GM20431 (cell line): ENCODE measurements around the gene RNF8.
"Not testable (repeated sequence)": the region's sequence is repeated elsewhere in the genome, so short reads cannot be mapped to it uniquely, and the experiment has no call there.

Source experiments
- in situ Hi-C: fragments of 300-500 bp; cut with MseI, MboI; formaldehyde crosslinking; loops from one replicate; pipeline ENCODE4 v1.15.0; 2020; ENCODE audit warnings: low sequenced_read_pairs; ENCODE audit not compliant: unreplicated experiment

The RNF8 gene, protein sequence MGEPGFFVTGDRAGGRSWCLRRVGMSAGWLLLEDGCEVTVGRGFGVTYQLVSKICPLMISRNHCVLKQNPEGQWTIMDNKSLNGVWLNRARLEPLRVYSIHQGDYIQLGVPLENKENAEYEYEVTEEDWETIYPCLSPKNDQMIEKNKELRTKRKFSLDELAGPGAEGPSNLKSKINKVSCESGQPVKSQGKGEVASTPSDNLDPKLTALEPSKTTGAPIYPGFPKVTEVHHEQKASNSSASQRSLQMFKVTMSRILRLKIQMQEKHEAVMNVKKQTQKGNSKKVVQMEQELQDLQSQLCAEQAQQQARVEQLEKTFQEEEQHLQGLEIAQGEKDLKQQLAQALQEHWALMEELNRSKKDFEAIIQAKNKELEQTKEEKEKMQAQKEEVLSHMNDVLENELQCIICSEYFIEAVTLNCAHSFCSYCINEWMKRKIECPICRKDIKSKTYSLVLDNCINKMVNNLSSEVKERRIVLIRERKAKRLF

DNA sequence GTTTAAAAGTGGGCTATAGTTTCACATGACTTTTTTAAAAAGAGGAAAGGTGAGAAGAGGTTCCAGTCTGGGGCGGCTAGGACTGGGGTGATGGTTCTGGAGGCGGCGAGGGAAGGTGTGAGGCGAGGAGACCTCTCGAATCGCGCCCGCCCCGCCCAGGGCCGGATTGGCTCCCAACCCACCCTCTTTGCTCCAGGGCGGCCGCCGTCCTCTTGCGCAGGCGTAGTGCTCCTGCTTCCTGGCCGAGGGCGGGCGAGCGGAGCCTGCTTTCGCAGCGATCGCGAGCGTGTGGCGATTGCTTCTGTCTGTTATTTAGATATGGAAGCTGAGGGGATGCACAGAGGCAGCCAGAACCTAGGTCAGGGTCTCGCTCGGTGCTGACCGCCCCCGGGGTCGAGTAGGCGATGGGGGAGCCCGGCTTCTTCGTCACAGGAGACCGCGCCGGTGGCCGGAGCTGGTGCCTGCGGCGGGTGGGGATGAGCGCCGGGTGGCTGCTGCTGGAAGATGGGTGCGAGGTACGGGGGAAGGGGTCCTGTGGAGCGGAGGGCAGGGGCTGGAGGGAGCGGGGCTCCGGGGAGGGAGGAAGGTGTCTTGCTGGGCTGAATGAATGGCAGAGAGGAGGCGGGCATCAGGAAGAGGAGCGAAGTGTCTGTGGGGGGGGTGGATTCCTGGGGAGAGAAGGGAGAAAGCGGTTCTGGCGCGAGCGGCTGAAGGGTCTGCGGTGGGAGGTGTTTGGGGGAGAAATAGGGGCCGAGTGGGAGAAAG, at the start of gene RNF8:
Gene RNF8 (plus strand): TSS at position 223 of the 765 bp plus-strand sequence. CDS start 182 bp downstream, at position 405.
- in situ Hi-C loops = no loop called here

- in situ Hi-C loops = no loop called here
Measured at GRCh38 chr6:37304766-37305165, 49.0 kb upstream of the RNF8 start.

DNA sequence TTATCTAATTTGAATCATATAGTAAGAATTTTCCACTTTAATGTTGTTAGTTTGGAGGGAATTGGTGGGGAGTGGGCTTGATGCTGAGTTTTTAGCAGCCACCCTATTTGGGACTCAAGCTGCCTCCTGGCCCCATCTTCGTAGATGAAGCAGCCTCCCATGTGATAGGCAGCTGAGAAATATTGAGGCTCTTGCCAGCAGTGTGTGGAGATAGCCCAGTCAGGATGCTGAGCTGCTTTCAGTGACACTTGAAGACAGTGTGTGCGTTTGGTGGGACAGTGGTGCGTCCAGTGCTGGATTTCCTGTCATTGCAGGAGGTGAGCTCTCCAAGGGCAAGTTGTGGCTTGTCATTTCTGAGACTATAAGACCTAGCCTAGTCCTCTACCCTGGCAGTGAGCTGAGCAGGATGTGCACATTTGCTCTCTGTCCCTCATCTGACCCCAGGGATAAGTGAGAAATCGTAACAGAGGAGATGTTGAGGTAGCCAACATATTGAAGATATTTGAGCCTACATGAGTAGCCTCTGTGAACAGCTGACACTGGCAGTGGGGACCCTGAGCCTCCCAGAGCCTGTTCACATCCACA, 47.9 kb upstream of the RNF8 start:
- in situ Hi-C loops = no loop called here

DNA sequence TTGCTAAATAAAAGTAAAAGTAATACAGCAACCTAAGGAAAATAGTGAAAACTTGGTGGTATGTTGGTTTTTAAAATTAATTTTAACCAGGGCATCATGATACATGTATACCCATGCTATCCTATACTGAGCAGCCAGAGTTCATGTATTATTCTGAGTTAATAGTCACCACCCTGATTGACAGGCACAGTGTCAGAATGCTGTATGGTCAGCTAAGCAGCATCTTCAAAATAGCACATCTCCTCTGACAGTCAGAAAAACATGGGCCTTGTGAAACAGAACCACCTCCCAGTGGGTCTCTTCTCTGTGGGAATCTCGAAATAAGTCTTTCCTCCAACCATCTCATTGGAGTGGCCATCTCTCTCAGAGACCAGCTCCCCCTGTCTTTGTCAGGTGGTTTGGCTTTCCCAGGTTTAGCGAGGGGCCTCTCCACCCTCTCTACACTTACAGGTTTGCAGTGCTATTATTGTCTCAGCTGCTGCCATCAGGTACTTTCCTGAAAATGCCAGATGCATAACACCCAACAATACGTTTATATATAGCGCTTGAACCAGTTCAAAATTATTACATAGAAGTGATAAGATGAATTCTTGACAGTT, 47.1 kb upstream of the RNF8 start:
- in situ Hi-C loops = no loop called here

DNA sequence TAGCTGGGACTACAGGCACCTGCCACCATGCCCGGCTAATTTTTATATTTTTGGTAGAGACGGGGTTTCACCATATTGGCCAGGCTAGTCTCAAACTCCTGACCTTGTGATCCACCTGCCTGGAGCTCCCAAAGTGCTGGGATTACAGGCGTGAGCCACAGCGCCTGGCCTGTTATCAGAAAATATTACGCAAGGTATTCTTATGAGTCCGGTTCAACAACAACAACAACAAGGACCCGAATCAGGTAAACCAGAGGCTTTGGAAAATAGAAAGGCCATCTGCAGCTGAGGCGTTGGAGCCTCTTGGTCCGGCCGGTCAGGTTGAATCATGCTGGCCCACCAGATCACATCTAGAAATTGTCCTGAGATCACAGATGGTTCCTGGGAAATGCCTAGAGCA, 46.3 kb upstream of the RNF8 start:
- in situ Hi-C loops = not testable (repeated sequence)

DNA sequence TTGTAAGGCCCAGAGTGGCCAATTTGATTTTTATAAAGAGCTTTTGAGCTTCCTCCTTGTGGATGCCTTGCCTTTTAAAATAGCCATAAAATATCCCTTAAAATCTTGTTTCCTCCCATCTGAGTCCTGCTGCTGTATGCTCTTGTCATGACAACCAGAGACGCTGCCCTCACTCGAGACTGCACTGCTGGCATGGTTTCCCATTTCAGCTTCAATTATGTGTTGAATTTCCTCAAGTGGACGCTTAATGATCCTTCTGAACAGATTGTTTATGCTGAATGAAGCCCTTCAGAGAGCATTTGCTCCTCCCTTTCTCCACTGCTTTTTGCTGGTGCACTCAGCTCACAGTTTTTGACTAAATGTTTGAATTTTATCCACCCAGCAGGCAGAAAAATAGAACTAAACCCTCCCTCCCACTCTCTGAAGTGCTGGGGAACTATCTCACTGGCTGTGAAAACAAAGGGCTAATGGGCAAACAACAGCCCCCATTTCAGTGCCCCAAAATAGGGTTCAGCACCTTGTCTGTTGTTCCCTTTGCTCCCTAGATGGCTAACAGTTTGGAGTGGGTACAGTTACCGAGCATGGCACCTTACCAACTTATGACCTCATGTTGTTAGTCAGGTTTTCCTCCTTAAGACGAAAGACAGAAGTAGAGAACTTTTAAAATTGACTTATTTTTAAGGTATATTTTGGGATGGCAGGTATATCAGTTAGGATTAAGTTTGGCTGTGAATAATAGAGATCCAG, 45.5 kb upstream of the RNF8 start:
- in situ Hi-C loops = no loop called here

- in situ Hi-C loops = no loop called here
Measured at GRCh38 chr6:37309046-37309445, 44.7 kb upstream of the RNF8 start.

DNA sequence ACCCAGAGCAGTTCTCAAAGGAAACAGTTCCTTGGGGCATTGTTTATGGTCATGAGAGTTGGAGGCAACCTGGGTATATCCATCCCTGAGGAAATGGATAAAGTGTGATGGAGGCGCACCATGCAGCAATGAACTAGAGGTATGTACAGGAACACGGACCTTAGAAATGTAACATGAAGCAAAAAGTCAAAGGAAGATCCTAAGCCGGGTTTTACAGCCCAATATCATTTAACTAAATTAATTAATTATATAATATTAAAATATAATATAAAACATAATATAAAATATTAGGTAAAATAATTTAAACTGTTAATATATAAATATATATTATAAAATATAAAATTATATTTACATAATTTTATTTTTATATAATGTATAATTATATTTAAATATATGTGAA, 44.1 kb upstream of the RNF8 start:
- in situ Hi-C loops = no loop called here

DNA sequence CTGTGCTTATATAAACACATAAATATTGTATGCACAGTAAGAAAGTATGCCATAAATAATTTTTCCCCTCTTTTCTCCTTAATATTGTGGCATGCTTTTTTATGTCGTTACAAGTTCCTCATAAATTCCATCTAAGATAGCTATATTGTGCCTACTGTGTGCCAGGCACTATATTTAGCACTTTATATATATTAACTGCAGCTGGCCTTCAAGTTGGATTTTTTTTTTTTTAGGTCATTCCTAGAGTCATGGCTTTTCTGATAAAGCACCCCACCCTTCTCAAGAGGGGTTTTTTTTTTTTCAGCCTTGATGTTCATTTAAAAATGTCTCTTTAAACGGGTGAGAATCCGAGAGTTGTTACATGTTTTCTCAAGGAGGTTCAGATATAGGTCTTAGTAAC, 42.8 kb upstream of the RNF8 start:
- in situ Hi-C loops = no loop called here

GRCh38 chr6:37311741-37312473, 41.9 kb upstream of the RNF8 start:
- in situ Hi-C loops = no loop called here

- in situ Hi-C loops = no loop called here
Measured at GRCh38 chr6:37313723-37314486, 39.9 kb upstream of the RNF8 start.

- in situ Hi-C loops = no loop called here
Measured at GRCh38 chr6:37314487-37315156, 39.2 kb upstream of the RNF8 start.

- in situ Hi-C loops = no loop called here
Measured at GRCh38 chr6:37315157-37315515, 38.6 kb upstream of the RNF8 start.

DNA sequence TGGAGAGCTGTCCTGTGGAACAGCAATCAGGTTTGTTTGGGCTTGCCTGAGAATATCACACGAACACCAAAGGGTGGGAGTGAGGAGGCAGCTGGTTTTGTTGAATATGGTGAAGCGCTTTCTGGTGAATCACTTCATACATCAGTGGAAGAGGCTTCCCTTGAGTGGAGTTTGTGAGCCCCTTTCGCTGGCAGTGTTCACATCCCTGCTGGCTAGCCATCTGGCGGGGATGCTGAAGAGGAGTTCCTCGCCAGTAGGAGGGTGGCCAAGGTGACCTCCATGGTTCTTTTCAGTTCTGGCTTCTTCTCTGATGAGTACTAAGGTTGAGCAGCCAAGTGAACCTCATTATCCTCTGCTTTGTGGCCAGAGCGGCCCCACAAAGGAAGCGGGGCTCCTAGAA, 37.7 kb upstream of the RNF8 start:
- in situ Hi-C loops = no loop called here

GRCh38 chr6:37317312-37318038, 36.3 kb upstream of the RNF8 start:
- in situ Hi-C loops = no loop called here

GRCh38 chr6:37319156-37319555, 34.6 kb upstream of the RNF8 start:
- in situ Hi-C loops = no loop called here

GRCh38 chr6:37319856-37320480, 33.8 kb upstream of the RNF8 start:
- in situ Hi-C loops = no loop called here
